ENCODE results near the gene PTP4A2.
"Not testable (repeated sequence)": the region's sequence is repeated elsewhere in the genome, so short reads cannot be mapped to it uniquely, and the experiment has no call there.

PTP4A2 gene

GRCh38 chr1:31925824-31926223, 12.3 kb downstream of the PTP4A2 start:
- H3K9me3 Mint-ChIP-seq; H3K4me3 Mint-ChIP-seq; H3K27me3 Mint-ChIP-seq; intact Hi-C loops (cut with micrococcal nuclease): not testable (repeated sequence)
- peak overlapping the region; percentile 59 for H3K27ac Mint-ChIP-seq
- peaks cover 23% of the 10 kb centered on the region for H3K36me3 Mint-ChIP-seq (ENCODE audit: low read depth)
- H3K4me1 Mint-ChIP-seq (ENCODE audit: low read depth): peaks cover 84% of the 10 kb centered on the region

GRCh38 chr1:31924839-31925238, 13.3 kb downstream of the PTP4A2 start:
- peaks cover 78% of the 10 kb centered on the region for H3K4me1 Mint-ChIP-seq (ENCODE audit: low read depth)

GRCh38 chr1:31923901-31924535, 14.2 kb downstream of the PTP4A2 start:
- Mint-ChIP-seq H3K4me3 (no peak overlapping the region), H3K4me1 (ENCODE audit: low read depth) (peaks cover 71% of the 10 kb centered on the region), H3K27me3 (no peaks in the 10 kb centered on the region), H3K9me3 (no peaks in the 10 kb centered on the region), H3K36me3 (ENCODE audit: low read depth) (peaks cover 27% of the 10 kb centered on the region), H3K27ac (no peak overlapping the region)
- intact Hi-C loops (cut with micrococcal nuclease): loop anchor here (5.0 kb wide), 1 partner anchor 38 kb away; no protein-coding TSS in a partner anchor

More at GRCh38 chr1:31924839-31925238, 13.3 kb downstream of the PTP4A2 start:
- Mint-ChIP-seq H3K4me3 (no peak overlapping the region), H3K27ac (peak overlapping the region; percentile 59), H3K27me3 (no peaks in the 10 kb centered on the region), H3K9me3 (no peaks in the 10 kb centered on the region), H3K36me3 (ENCODE audit: low read depth) (peaks cover 20% of the 10 kb centered on the region)
- intact Hi-C loops (cut with micrococcal nuclease): loop anchor here (5.0 kb wide), 1 partner anchor 37 kb away; no protein-coding TSS in a partner anchor

GRCh38 chr1:31920956-31921355, 17.2 kb downstream of the PTP4A2 start:
- H3K4me3 Mint-ChIP-seq: no peak overlapping the region
- H3K4me1 Mint-ChIP-seq (ENCODE audit: low read depth): peaks cover 49% of the 10 kb centered on the region
- intact Hi-C loops (cut with micrococcal nuclease): loop anchor here (5.0 kb wide), 1 partner anchor 41 kb away; no protein-coding TSS in a partner anchor
- peaks cover 44% of the 10 kb centered on the region for H3K36me3 Mint-ChIP-seq (ENCODE audit: low read depth)
- no peaks in the 10 kb centered on the region for H3K27me3 Mint-ChIP-seq
- H3K9me3 Mint-ChIP-seq: no peaks in the 10 kb centered on the region
- peak overlapping the region; percentile 76 for H3K27ac Mint-ChIP-seq

- no peaks in the 10 kb centered on the region for H3K27me3 Mint-ChIP-seq
- intact Hi-C loops (cut with micrococcal nuclease): no loop called here
- peaks cover 37% of the 10 kb centered on the region for H3K4me1 Mint-ChIP-seq (ENCODE audit: low read depth)
- peaks cover 55% of the 10 kb centered on the region for H3K36me3 Mint-ChIP-seq (ENCODE audit: low read depth)
- no peaks in the 10 kb centered on the region for H3K9me3 Mint-ChIP-seq
- no peak overlapping the region for H3K4me3 Mint-ChIP-seq
- no peak overlapping the region for H3K27ac Mint-ChIP-seq
These were observed 18.6 kb downstream of the PTP4A2 start for GRCh38 chr1:31919591-31919990.

- Mint-ChIP-seq H3K27me3 (no peaks in the 10 kb centered on the region), H3K4me3 (no peak overlapping the region), H3K9me3 (no peaks in the 10 kb centered on the region), H3K36me3 (ENCODE audit: low read depth) (peaks cover 81% of the 10 kb centered on the region), H3K4me1 (ENCODE audit: low read depth) (peaks cover 27% of the 10 kb centered on the region), H3K27ac (no peak overlapping the region)
- intact Hi-C loops (cut with micrococcal nuclease): no loop called here
These were observed 22.7 kb downstream of the PTP4A2 start for GRCh38 chr1:31915438-31915837.

- H3K9me3 Mint-ChIP-seq: no peaks in the 10 kb centered on the region
- H3K4me3 Mint-ChIP-seq: no peak overlapping the region
- H3K36me3 Mint-ChIP-seq (ENCODE audit: low read depth): peaks cover 88% of the 10 kb centered on the region
- intact Hi-C loops (cut with micrococcal nuclease): no loop called here
- no peaks in the 10 kb centered on the region for H3K27me3 Mint-ChIP-seq
- peaks cover 27% of the 10 kb centered on the region for H3K4me1 Mint-ChIP-seq (ENCODE audit: low read depth)
- no peak overlapping the region for H3K27ac Mint-ChIP-seq
These were observed 24.2 kb downstream of the PTP4A2 start for GRCh38 chr1:31913968-31914367.

GRCh38 chr1:31912839-31913239, 25.3 kb downstream of the PTP4A2 start:
- no peaks in the 10 kb centered on the region for H3K9me3 Mint-ChIP-seq
- H3K27ac Mint-ChIP-seq: no peak overlapping the region
- intact Hi-C loops (cut with micrococcal nuclease): no loop called here
- H3K4me1 Mint-ChIP-seq (ENCODE audit: low read depth): peaks cover 27% of the 10 kb centered on the region
- no peaks in the 10 kb centered on the region for H3K27me3 Mint-ChIP-seq
- H3K36me3 Mint-ChIP-seq (ENCODE audit: low read depth): peaks cover 88% of the 10 kb centered on the region
- no peak overlapping the region for H3K4me3 Mint-ChIP-seq

GRCh38 chr1:31911994-31912780, 26.0 kb downstream of the PTP4A2 start:
- intact Hi-C loops (cut with micrococcal nuclease): no loop called here
- H3K4me1 Mint-ChIP-seq (ENCODE audit: low read depth): peaks cover 27% of the 10 kb centered on the region
- no peaks in the 10 kb centered on the region for H3K9me3 Mint-ChIP-seq
- H3K27me3 Mint-ChIP-seq: no peaks in the 10 kb centered on the region
- peaks cover 88% of the 10 kb centered on the region for H3K36me3 Mint-ChIP-seq (ENCODE audit: low read depth)
- no peak overlapping the region for H3K27ac Mint-ChIP-seq
- H3K4me3 Mint-ChIP-seq: no peak overlapping the region

GRCh38 chr1:31910933-31911332, 27.2 kb downstream of the PTP4A2 start:
- peaks cover 32% of the 10 kb centered on the region for H3K4me1 Mint-ChIP-seq (ENCODE audit: low read depth)
- H3K27me3 Mint-ChIP-seq: no peaks in the 10 kb centered on the region
- H3K4me3 Mint-ChIP-seq: no peak overlapping the region

GRCh38 chr1:31909691-31910090, 28.5 kb downstream of the PTP4A2 start:
- H3K36me3 Mint-ChIP-seq (ENCODE audit: low read depth): peaks cover 87% of the 10 kb centered on the region
- intact Hi-C loops (cut with micrococcal nuclease): no loop called here
- H3K4me1 Mint-ChIP-seq (ENCODE audit: low read depth): peaks cover 44% of the 10 kb centered on the region
- H3K27ac Mint-ChIP-seq: no peak overlapping the region
- H3K4me3 Mint-ChIP-seq: no peak overlapping the region
- H3K27me3 Mint-ChIP-seq: no peaks in the 10 kb centered on the region
- no peaks in the 10 kb centered on the region for H3K9me3 Mint-ChIP-seq

More at GRCh38 chr1:31910933-31911332, 27.2 kb downstream of the PTP4A2 start:
- Mint-ChIP-seq H3K9me3 (no peaks in the 10 kb centered on the region), H3K27ac (no peak overlapping the region), H3K36me3 (ENCODE audit: low read depth) (peaks cover 93% of the 10 kb centered on the region)
- intact Hi-C loops (cut with micrococcal nuclease): no loop called here

- Mint-ChIP-seq H3K9me3 (no peaks in the 10 kb centered on the region), H3K27me3 (no peaks in the 10 kb centered on the region), H3K4me3 (no peak overlapping the region), H3K27ac (no peak overlapping the region), H3K4me1 (ENCODE audit: low read depth) (peaks cover 49% of the 10 kb centered on the region), H3K36me3 (ENCODE audit: low read depth) (peaks cover 60% of the 10 kb centered on the region)
- intact Hi-C loops (cut with micrococcal nuclease): no loop called here
These were observed 31.6 kb downstream of the PTP4A2 start for GRCh38 chr1:31906557-31906956.

- Mint-ChIP-seq H3K4me1 (ENCODE audit: low read depth) (peaks cover 43% of the 10 kb centered on the region), H3K27me3 (no peaks in the 10 kb centered on the region), H3K27ac (no peak overlapping the region), H3K4me3 (no peak overlapping the region), H3K9me3 (no peaks in the 10 kb centered on the region), H3K36me3 (ENCODE audit: low read depth) (peaks cover 51% of the 10 kb centered on the region)
- intact Hi-C loops (cut with micrococcal nuclease): no loop called here
These were observed 32.5 kb downstream of the PTP4A2 start for GRCh38 chr1:31905681-31906080.

GRCh38 chr1:31905093-31905509, 33.1 kb downstream of the PTP4A2 start:
- intact Hi-C loops (cut with micrococcal nuclease): no loop called here
- no peaks in the 10 kb centered on the region for H3K27me3 Mint-ChIP-seq
- peak overlapping the region; percentile 77 for H3K27ac Mint-ChIP-seq
- H3K4me3 Mint-ChIP-seq: no peak overlapping the region
- H3K9me3 Mint-ChIP-seq: no peaks in the 10 kb centered on the region
- peaks cover 45% of the 10 kb centered on the region for H3K36me3 Mint-ChIP-seq (ENCODE audit: low read depth)
- H3K4me1 Mint-ChIP-seq (ENCODE audit: low read depth): peaks cover 45% of the 10 kb centered on the region

Data from dendritic cell treated with granulocyte-macrophage colony-stimulating factor and Interleukin-4, amounts not matched to agents 40 ng/mL and 50 ng/mL, for 4 days (primary cell).